T-cell (primary cell): ENCODE results near the gene POFUT2. TPM values are rescaled to one million over a fixed set of nuclear protein-coding genes. Genes with fewer than 3 reads are reported as not detected.
A peak's percentile ranks its signal among the peaks of the same experiment; 100 is the strongest.

Source experiments
- ATAC-seq, 4 experiments: fragments of 200-7000 bp in 3 of 4; fragments of 150-1000 bp in 1 of 4; cut with Tn5 transposase; replicated peaks in 1 of 4; 1 replicate in 3 of 4; 2 replicates in 1 of 4; pipeline ENCODE4 v1.10.0; 2021; ENCODE audit warnings: moderate library complexity in 3 of 4, mild to moderate bottlenecking in 2 of 4, moderate number of reproducible peaks in 1 of 4
- CTCF ChIA-PET, 2 donors: fragments of 300-600 bp; sonication (Branson Sonifier 250); formaldehyde crosslinking; loops; one replicate each; lab custom pipeline; 2022; ENCODE audit warnings: antibody characterized with exemption in 2 of 2; lab: Charles Lee
- POLR2A ChIA-PET, 2 donors: fragments of 300-600 bp; sonication (Branson Sonifier 250); formaldehyde crosslinking; loops; one replicate each; lab custom pipeline; 2022; ENCODE audit warnings: antibody characterized with exemption in 2 of 2; lab: Charles Lee
- DNase-seq, 35 experiments: peaks; one replicate each; pipeline versions ENCODE4 v3.0.0 to v3.0.0-alpha.2; 2013 to 2023
- H3K27ac ChIP-seq: one replicate; pipeline ENCODE4 v1.5.1; 2013; ENCODE audit warnings: low read length
- H3K27me3 ChIP-seq, 2 experiments: replicated peaks in 1 of 2; 1 replicate in 1 of 2; 2 replicates in 1 of 2; pipeline versions ENCODE4 v1.6.1 to v1.7.0; 2013; ENCODE audit warnings: low read length in 1 of 2, mixed read lengths in 1 of 2; ENCODE audit not compliant: control insufficient read depth in 2 of 2, insufficient read depth in 2 of 2; ENCODE audit errors: extremely low read depth in 1 of 2
- H3K36me3 ChIP-seq, 2 donors: 1 replicate in 1 of 2; 2 replicates in 1 of 2; pipeline versions ENCODE4 v1.6.1 to v1.7.0; 2013; ENCODE audit warnings: low read length in 1 of 2; ENCODE audit not compliant: control insufficient read depth in 2 of 2, insufficient read depth in 1 of 2; ENCODE audit errors: extremely low read depth in 1 of 2
- H3K4me1 ChIP-seq, 2 experiments: 1 replicate in 1 of 2; 2 replicates in 1 of 2; pipeline versions ENCODE4 v1.6.1 to v1.7.0; 2013; ENCODE audit warnings: low read length in 2 of 2, mixed read lengths in 1 of 2; ENCODE audit not compliant: insufficient read depth in 2 of 2, control insufficient read depth in 1 of 2; ENCODE audit errors: extremely low read depth in 1 of 2
- H3K4me3 ChIP-seq, 2 donors: 1 replicate in 1 of 2; 2 replicates in 1 of 2; pipeline versions ENCODE4 v1.5.1 to v1.7.0; 2013; ENCODE audit warnings: mild to moderate bottlenecking in 2 of 2, low read length in 1 of 2, moderate library complexity in 1 of 2; ENCODE audit not compliant: control insufficient read depth in 1 of 2; ENCODE audit errors: extremely low read depth in 1 of 2
- H3K9me3 ChIP-seq: 2 replicates; pipeline ENCODE4 v1.7.0; 2013
- H3K27ac Mint-ChIP-seq, 2 donors: one replicate each; pipeline ENCODE4 v1.8.0; 2020 to 2021; ENCODE audit warnings: mild to moderate bottlenecking in 2 of 2, mixed read lengths in 2 of 2
- H3K27me3 Mint-ChIP-seq, 2 donors: one replicate each; pipeline ENCODE4 v1.8.0; 2021 to 2022; ENCODE audit warnings: mixed read lengths in 2 of 2
- H3K36me3 Mint-ChIP-seq: one replicate; pipeline ENCODE4 v1.8.0; 2021; ENCODE audit warnings: mixed read lengths
- H3K4me1 Mint-ChIP-seq, 3 donors: one replicate each; pipeline ENCODE4 v1.8.0; 2020 to 2022; ENCODE audit warnings: mixed read lengths in 3 of 3, mild to moderate bottlenecking in 1 of 3
- H3K4me3 Mint-ChIP-seq, 3 donors: one replicate each; pipeline ENCODE4 v1.8.0; 2020 to 2022; ENCODE audit warnings: mild to moderate bottlenecking in 3 of 3, mixed read lengths in 3 of 3, moderate library complexity in 3 of 3
- H3K9me3 Mint-ChIP-seq, 3 donors: one replicate each; pipeline ENCODE4 v1.8.0; 2020 to 2022; ENCODE audit warnings: mixed read lengths in 3 of 3
- WGBS: methylation state at CpG from one replicate; pipeline ENCODE4 v1.1.5; 2013; ENCODE audit warnings: missing lambda C conversion rate; ENCODE audit not compliant: insufficient coverage; 5-methylcytosine and 5-hydroxymethylcytosine counted together
- total RNA-seq, 35 experiments: library from RNA in 6 of 35; stranded (reverse) in 6 of 35; fragments of 120-200 nt in 1 of 35; gene quantifications; one replicate each; pipeline versions ENCODE4 v1.2.1 to v1.2.4 and lab custom pipeline; 2013 to 2026

Gene POFUT2
- total RNA-seq, 5 donors from 2014 or later (not counting 1 experiment from before 2014, with no cell fraction given) = 43.0 to 51.3 (median 44.6) TPM

DNA sequence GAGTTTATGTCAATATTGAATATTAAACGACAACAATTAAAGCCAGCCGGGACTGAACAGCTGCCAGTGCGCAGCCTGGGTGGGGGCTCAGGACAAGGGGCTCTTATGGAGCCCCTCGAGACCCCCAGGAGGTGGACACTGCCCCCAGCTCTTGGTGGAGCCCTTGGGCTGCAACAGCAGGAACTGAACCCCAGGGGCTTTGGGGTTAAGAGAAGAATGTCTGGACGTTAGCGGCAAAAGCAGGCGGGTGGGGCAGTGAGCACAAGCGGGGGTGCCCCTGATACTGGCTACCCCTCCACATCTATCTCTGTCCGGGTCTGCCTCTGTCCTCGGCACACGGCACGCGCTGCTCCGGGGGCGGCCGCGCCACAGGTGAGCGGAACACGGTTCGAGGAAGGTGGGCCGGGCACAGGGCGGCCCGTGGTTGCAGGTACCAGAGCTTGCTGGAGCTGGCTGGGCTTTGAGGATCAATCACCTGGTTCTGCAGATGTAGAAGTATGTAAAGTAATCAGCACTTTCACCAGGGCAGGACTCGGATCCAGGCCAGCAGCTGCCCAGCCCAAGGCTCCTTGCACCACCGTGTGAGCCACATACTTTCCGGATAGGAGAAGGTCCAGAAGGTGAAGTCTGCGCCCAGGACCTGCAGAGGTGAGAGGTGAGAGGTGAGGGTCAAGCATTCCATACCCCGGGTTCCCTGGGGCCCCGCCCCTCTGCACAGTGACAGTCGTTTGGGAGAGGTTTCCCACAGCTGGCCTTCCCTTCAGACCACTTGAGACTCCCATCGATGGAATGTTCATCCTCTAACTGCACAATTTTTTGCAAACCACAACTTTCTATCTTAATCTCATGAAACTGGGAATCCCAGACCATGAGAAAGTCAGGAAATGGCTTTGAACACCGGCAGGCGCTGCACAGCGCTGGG, 12.4 kb upstream of the POFUT2 start:
- 92% methylated on average over 23 of the region's 34 CpGs for WGBS
- DNase-seq (no peak), ATAC-seq (no peak)
- Histone ChIP-seq H3K27me3 (peaks cover 0 to 6% of the 10 kb centered on the region in 2 experiments), H3K36me3 (no peaks in the 10 kb centered on the region), H3K4me1 (peaks cover 0 to 48% of the 10 kb centered on the region in 2 experiments), H3K9me3 (no peaks in the 10 kb centered on the region), H3K27ac (no peak overlapping the region), H3K4me3 (no peak overlapping the region)
- H3K9me3 Mint-ChIP-seq = no peaks in the 10 kb centered on the region
- peaks cover 0 to 1% of the 10 kb centered on the region in 2 donors for H3K27me3 Mint-ChIP-seq
- H3K27ac Mint-ChIP-seq = no peak overlapping the region
- peak overlapping the region in 1 of 3 donors; percentile 17 for H3K4me3 Mint-ChIP-seq
- peaks cover 6 to 47% (median 13%) of the 10 kb centered on the region in 3 donors for H3K4me1 Mint-ChIP-seq
- H3K36me3 Mint-ChIP-seq = peaks cover 7% of the 10 kb centered on the region
- CTCF ChIA-PET = no interaction called here
- POLR2A ChIA-PET = no interaction called here

DNA sequence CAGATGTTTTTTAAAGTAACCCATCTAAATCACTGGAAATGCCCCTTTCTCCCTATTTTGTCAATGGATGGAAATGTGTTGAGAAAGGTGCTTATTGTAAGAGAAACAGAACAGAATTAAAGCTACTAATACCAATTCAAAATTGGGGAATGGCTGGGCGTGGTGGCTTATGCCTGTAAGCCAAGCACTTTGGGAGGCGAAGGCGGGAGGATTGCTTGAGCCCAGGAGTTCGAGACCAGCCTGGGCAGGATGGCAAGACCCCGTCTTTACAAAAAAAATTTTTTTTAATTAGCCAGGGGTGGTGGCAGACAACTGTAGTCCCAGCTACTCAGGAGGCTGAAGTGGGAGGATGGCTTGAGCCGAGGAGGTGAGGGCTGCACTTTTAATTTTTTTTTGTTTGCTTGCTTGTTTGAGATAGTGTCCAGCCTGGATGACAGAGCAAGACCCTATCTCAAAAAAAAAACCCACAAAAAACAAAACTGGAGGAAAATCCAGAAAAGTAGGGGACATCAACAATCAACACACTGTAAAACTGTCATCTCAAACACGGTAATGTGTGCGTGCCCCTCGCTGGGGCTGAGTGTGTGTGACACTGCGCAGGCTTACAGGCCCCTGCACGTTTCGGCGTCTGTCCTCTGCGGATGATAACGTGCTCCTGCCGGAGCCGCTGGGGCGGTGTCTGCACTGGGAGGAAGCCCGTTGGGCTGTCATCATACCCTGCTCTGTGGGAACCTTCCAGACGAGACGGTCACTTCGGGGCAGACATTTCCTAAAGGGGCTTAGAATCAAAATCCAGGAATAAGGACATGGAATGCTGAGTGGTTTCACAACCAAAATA, 11.6 kb upstream of the POFUT2 start:
- Mint-ChIP-seq H3K9me3 (no peaks in the 10 kb centered on the region), H3K27ac (peak overlapping the region in 1 of 2 donors; percentile 25), H3K4me3 (no peak overlapping the region), H3K4me1 (peaks cover 12 to 43% (median 15%) of the 10 kb centered on the region in 3 donors), H3K36me3 (peaks cover 7% of the 10 kb centered on the region), H3K27me3 (no peaks in the 10 kb centered on the region)
- Histone ChIP-seq H3K9me3 (no peaks in the 10 kb centered on the region), H3K4me1 (peaks cover 0 to 42% of the 10 kb centered on the region in 2 experiments), H3K36me3 (no peaks in the 10 kb centered on the region), H3K27ac (no peak overlapping the region), H3K27me3 (peaks cover 0 to 10% of the 10 kb centered on the region in 2 experiments), H3K4me3 (no peak overlapping the region)
- DNase-seq = no peak
- ChIA-PET CTCF (no interaction called here), POLR2A (no interaction called here)
- no peak for ATAC-seq
- 93% methylated on average over 18 of the region's 22 CpGs for WGBS

DNA sequence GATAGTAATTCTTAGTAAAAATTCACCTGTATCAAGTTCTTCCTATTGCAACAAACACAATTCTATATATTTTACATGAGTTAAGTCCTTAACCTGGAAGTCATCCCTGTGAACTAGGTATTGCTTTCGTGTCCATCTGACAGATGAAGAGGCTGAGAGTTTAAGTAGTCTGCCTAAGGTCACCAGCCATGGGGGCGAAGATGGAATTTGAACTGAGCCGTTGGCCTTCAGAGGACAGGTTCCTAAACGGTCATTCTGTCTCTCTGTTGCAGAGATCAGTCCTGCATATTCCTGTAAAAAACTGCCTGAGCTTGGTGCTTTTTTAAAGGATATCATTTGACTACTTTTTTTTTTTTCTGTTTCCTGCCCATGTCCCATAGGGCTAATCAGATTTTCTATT, 10.2 kb upstream of the POFUT2 start:
- POLR2A ChIA-PET = no interaction called here
- H3K27ac Mint-ChIP-seq = no peak overlapping the region

DNA sequence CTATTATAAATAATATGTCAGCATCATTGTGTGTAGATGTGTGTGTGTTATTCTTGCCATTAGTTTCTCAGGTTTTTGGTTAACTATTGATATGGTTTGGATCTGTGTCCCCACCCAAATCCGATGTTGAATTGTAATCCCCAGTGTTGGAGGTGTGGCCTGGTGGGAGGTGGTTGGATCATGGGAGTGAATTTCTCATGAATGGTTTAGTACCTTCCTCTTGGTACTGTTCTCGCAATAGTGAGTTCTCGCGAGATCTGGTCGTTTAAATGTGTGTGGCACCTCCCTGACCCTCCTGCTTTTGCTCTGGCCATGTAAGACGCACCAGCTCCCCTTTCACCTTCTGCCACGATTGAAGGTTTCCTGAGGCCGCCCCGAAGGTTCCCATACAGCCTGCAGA, 9.6 kb upstream of the POFUT2 start:
- ChIA-PET POLR2A (no interaction called here), CTCF (interaction anchor here in 1 of 2 donors (0.7 kb wide), 1 partner anchor 340 kb away, joined by 3 read pairs; no protein-coding TSS in a partner anchor)
- ATAC-seq = no peak

More for the DNA sequence above, 10.2 kb upstream of the POFUT2 start:
- WGBS = 90% methylated on average over 4 of the region's 4 CpGs
- Mint-ChIP-seq H3K4me3 (no peak overlapping the region), H3K27me3 (no peaks in the 10 kb centered on the region), H3K36me3 (peaks cover 7% of the 10 kb centered on the region), H3K4me1 (peaks cover 17 to 39% (median 21%) of the 10 kb centered on the region in 3 donors), H3K9me3 (no peaks in the 10 kb centered on the region)
- H3K27me3 ChIP-seq = peaks cover 0 to 7% of the 10 kb centered on the region in 2 experiments
- DNase-seq (peak in 1 of 35 experiments; percentile 5), ATAC-seq (no peak)
- no peak overlapping the region for H3K4me3 ChIP-seq
- no peaks in the 10 kb centered on the region for H3K36me3 ChIP-seq
- peaks cover 2 to 42% of the 10 kb centered on the region in 2 experiments for H3K4me1 ChIP-seq
- H3K27ac ChIP-seq = no peak overlapping the region
- CTCF ChIA-PET = interaction anchor here in 1 of 2 donors (0.7 kb wide), 1 partner anchor 340 kb away, joined by 3 read pairs; no protein-coding TSS in a partner anchor
- H3K9me3 ChIP-seq = no peaks in the 10 kb centered on the region

DNA sequence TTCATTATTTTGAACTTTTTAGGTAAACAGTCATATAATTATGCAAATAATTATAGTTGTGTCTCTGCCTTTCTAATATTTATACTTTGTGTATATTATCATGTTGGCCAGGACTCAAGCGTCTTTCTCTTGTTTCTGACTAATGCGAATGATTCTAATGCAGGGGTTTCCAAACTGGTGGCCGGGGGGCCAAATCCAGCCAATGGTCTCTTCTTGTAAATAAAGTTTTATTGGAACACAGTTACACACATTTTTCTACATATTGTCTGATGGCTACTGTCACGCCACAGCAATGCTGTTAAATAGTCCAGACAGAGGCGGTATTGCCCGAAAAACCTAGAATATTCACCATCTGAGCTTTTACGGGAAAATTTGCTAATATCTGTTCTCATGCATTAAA, 8.9 kb upstream of the POFUT2 start:
- Mint-ChIP-seq H3K4me3 (no peak overlapping the region), H3K4me1 (peaks cover 24 to 37% (median 24%) of the 10 kb centered on the region in 3 donors), H3K36me3 (peaks cover 7% of the 10 kb centered on the region), H3K9me3 (no peaks in the 10 kb centered on the region), H3K27ac (no peak overlapping the region), H3K27me3 (no peaks in the 10 kb centered on the region)
- DNase-seq = no peak
- no CpG with 5 or more reads among the region's 7 CpGs for WGBS
- no peaks in the 10 kb centered on the region for H3K36me3 ChIP-seq
- H3K27me3 ChIP-seq = peaks cover 0 to 7% of the 10 kb centered on the region in 2 experiments
- CTCF ChIA-PET = no interaction called here
- POLR2A ChIA-PET = no interaction called here
- H3K9me3 ChIP-seq = no peaks in the 10 kb centered on the region
- H3K4me1 ChIP-seq = peaks cover 2 to 39% of the 10 kb centered on the region in 2 experiments
- H3K27ac ChIP-seq = no peak overlapping the region
- ATAC-seq = no peak
- H3K4me3 ChIP-seq = no peak overlapping the region

More for the DNA sequence above, 9.6 kb upstream of the POFUT2 start:
- Histone ChIP-seq H3K4me1 (peaks cover 2 to 42% of the 10 kb centered on the region in 2 experiments), H3K27ac (no peak overlapping the region), H3K27me3 (peaks cover 0 to 7% of the 10 kb centered on the region in 2 experiments), H3K9me3 (no peaks in the 10 kb centered on the region), H3K4me3 (no peak overlapping the region), H3K36me3 (no peaks in the 10 kb centered on the region)
- Mint-ChIP-seq H3K4me3 (no peak overlapping the region), H3K4me1 (peaks cover 22 to 42% (median 27%) of the 10 kb centered on the region in 3 donors), H3K36me3 (peaks cover 7% of the 10 kb centered on the region), H3K27ac (no peak overlapping the region), H3K9me3 (no peaks in the 10 kb centered on the region), H3K27me3 (no peaks in the 10 kb centered on the region)
- 95% methylated on average over 6 of the region's 9 CpGs for WGBS
- DNase-seq = no peak
